Erythroblast (primary cell): ENCODE measurements around the gene SOX5.
"Not testable (repeated sequence)": the region's sequence is repeated elsewhere in the genome, so short reads cannot be mapped to it uniquely, and the experiment has no call there.

Experiments used
- DNase-seq, 2 experiments: peaks; one replicate each; lab custom pipeline; 2025; lab: John Stamatoyannopoulos, UW
- GATA1 ChIP-seq: IDR thresholded peaks from 2 replicates; pipeline ENCODE4 v1.6.1; 2011; ENCODE audit warnings: low read depth, mild to moderate bottlenecking, control low read depth, low read length, moderate library complexity
- POLR2A ChIP-seq: IDR thresholded peaks from 2 replicates; pipeline ENCODE4 v1.6.1; 2011; ENCODE audit warnings: mild to moderate bottlenecking, low read length

Gene SOX5

DNA sequence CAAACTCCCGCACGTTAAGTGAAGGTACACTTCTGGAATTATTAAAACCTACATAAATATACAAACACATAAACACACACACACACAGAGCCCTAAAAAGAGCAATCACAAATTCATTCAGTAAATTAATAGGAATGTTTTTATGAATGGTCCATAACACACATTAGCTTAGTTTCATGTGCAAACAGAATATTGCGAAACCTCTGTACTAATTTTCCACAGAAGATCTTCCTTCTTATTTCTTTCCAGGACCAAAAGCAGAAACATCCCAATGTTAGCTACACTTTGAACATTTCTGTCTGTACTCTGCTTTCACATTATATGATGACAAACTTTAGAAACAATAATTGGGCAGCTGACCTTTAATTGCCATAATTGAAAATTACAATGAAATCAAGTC, 101.6 kb downstream of the SOX5 start:
- TF ChIP-seq GATA1 (no peak), POLR2A (no peak)
- DNase-seq, result no peak

DNA sequence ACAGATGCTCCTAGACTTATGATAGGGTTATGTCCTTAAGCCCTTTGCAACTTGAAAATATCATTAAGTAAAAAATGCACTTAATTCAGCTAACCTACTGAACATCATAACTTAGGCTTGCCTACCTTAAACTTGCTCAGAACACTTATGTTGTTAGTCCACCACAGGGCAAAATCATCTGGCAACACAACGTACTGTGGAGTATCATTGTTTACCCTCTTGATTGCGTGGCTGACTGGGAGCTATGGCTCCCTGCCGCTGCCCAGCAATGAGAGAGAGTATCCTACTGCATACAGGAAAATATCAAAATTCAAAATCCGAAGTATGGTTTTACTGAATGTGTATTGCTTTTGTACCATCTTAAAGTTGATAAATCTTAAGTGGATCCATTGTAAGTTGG, 105.5 kb downstream of the SOX5 start:
- TF ChIP-seq GATA1, result no peak
- TF ChIP-seq POLR2A, result no peak
- no peak for DNase-seq

DNA sequence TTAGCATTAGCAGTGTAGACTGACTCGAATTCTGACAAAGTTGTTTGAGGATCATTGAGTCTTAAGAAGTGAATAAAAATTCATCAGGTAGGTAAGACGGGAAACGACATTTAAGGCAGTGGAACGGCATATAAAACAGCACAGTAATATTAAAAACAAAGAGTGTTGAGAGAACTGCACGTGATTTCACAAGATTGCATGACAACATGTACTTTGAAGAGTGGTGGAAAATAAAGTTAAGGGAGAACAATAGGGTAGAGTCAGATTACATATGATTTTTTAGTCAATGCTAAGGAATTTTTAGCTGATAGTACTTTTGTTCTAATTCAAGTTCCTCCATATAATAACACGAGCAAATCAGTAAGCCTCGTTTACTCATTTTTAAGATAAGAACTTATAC, 115.4 kb downstream of the SOX5 start:
- no peak for TF ChIP-seq GATA1
- no peak for TF ChIP-seq POLR2A
- DNase-seq, result no peak

DNA sequence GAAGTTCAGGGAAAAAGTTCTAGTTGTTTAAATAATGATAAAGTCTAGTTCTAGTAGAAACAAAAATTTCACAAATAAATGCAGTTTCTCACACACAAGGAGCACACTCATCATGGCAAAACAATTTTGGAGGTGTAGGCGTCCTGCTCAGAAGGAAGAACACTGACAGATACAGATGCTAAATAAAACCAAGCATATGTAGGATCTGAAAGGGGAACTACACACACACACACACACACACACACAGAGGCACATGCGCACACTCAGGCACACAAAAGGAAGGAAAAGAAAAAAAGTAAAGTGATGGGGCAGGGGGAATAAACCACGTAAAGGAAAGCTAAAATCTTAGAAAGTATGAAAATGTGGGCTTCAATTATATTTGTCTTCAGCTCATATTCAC, 117.7 kb downstream of the SOX5 start:
- TF ChIP-seq GATA1, result no peak
- no peak for TF ChIP-seq POLR2A
- DNase-seq, result no peak

DNA sequence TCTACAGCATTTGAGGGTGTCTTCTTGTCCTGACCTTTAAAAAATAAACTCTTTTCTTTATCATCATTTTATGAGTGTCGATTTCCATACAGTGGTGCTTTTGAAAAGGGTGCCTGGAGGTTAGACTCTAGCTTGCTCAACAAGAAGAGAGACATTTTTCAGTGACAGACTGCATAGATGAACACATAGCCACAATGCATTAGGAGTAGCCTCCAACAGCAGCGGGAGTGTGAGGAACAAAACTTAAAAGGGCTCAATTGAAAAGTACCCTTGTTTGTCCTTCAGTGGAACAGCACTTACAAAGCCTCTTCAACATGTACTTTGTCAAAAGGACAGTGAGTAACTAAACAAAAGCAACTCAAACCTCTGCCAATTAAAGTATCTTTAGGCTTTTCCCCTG, 119.3 kb downstream of the SOX5 start:
- no peak for DNase-seq
- no peak for TF ChIP-seq GATA1
- TF ChIP-seq POLR2A, result no peak

DNA sequence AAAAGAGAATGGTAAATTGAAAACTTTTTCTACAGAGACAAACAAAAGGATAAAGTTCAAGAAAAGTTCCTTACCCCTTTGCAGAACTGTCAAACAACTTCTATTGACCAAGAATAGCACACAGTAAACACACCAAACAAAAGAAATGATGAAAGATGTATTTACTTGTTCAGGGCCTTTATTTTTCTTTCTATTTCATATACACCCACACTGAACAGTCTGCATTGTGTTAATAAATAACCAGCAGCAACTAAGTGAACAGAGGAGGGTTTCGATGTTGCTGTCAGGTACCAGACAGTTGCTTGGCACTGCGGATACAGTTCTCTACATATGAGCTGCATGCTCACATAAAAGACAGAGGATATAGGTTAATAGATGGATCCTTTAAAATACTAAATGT, 122.1 kb downstream of the SOX5 start:
- DNase-seq, result no peak
- TF ChIP-seq POLR2A, result no peak

DNA sequence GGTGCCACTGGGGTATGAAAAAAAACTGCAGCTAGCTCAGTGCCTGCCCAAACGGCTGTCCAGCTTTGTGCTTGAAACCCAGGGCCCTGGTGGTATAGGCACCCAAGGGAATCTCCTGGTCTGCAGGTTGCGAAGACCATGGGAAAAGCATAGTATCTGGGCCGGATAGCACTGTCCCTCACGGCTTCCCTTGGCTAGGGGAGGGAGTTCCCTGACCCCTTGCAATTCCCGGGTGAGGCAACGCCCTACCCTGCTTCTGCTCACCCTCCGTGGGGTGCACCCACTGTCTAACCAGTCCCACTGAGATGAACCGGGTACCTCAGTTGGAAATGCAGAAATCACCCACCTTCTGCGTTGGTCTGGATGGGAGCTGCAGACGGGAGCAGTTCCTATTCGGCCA, 124.3 kb downstream of the SOX5 start:
- DNase-seq, result not testable (repeated sequence)

DNA sequence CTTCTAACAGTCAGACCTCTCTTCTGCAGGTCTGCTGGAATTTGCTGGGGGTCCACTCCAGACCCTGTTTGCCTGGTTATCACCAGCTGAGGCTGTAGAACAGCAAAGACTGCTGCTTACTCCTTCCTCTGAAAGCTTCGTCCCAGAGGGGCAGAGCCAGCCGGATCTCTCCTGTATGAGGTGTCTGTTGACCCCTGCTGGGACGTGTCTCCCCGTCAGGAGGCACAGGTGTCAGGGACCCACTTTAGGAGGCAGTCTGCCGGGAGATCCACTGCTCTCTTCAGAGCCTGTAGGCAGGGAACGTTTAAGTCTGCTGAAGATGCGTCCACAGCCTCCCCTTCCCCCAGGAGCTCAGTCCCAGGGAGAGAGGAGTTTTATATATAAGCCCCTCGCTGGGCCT, 125.1 kb downstream of the SOX5 start:
- DNase-seq, result no peak
- TF ChIP-seq GATA1 (no peak), POLR2A (no peak)

DNA sequence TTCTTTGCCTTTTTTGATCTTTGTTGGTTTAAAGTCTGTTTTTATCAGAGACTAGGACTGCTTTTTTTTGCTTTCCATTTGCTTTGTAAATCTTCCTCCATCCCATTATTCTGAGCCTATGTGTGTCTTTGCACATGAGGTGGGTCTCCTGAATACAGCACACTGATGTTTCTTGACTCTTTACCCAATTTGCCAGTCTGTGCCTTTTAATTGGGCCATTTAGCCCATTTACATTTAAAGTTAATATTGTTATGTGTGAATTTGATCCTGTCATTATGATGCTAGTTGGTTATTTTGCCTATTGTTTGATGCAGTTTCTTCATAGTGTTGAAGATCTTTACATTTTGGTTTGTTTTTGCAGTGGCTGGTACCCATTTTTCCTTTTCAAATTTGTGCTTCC, 126.6 kb downstream of the SOX5 start:
- not testable (repeated sequence) for DNase-seq

DNA sequence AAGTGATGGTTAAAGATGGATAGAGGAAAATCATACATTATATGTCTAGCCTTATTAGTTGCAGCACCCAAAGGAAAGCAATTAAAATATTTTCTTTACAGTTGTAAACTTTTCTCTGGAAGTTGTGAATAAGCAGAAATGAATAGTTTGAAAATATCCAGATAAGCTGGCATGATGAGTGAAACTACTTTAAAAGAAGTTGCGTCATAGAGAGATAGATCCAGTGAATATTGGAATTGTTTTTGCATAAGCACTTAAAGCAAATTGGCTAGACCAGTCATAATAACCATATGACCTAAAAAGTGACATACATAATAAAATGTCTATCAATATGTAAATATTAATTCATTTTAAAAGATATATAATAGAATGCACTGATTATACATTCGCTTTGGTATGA, 132.1 kb downstream of the SOX5 start:
- TF ChIP-seq POLR2A (no peak), GATA1 (no peak)
- no peak for DNase-seq

DNA sequence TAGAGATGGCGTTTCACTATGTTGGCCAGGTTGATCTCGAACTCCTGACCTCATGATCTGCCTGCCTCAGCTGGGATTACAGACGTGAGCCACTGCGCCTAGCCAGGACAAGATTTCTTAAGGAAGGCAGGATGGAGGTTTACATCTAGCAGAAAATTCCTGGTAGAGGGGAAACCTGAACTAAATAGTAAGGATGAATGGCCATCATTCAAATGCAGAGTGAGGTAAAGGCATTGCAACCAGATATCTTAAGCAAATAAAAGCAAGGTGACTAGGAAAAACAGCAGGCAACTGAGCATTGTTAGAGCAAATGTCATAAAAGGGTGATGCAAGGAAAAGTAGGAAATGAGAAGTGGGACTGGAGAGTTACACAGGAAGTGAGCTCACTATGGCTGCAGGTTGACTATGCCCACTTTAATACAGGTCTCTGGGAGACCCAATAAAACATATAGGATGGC, 133.0 kb downstream of the SOX5 start:
- TF ChIP-seq POLR2A (no peak), GATA1 (no peak)
- DNase-seq, result no peak

DNA sequence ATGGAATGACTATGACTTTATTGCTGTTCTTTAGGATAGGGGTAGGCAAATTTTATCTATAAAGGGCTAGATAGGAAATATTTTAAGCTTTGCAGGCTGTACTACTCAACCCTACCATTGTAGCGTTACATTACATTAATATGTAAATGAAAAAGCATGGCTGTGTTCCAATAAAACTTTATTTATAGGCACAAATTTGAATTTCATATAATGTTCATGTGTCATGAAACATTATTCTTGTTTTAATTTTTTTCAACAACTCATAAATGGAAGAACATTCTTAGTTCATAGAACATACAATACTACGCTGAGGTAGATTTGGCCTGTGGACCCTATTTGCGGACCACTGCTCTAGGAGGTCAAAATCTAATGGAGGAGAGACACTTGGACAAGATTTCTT, 133.7 kb downstream of the SOX5 start:
- no peak for DNase-seq

DNA sequence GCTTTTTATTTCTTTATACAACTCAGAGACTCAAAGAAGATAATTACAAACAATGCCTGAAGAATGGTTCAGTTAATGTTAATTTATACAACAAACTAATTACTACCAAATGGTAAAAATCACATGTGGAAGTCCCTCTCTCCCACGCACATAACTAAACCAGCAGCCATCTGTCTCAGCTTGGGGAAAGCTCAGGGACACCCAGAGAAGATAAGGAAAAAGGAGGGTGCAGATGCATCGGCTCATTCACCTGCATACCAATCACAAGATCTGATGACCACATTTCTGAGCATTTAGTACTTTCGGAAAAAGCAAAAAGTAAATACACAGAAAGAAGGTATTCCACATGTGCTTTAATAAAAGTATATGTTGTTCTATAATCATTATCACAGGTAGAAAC, 136.3 kb downstream of the SOX5 start:
- DNase-seq, result no peak
- TF ChIP-seq GATA1 (no peak), POLR2A (no peak)

More for the DNA sequence above, 133.7 kb downstream of the SOX5 start:
- no peak for TF ChIP-seq POLR2A
- no peak for TF ChIP-seq GATA1

DNA sequence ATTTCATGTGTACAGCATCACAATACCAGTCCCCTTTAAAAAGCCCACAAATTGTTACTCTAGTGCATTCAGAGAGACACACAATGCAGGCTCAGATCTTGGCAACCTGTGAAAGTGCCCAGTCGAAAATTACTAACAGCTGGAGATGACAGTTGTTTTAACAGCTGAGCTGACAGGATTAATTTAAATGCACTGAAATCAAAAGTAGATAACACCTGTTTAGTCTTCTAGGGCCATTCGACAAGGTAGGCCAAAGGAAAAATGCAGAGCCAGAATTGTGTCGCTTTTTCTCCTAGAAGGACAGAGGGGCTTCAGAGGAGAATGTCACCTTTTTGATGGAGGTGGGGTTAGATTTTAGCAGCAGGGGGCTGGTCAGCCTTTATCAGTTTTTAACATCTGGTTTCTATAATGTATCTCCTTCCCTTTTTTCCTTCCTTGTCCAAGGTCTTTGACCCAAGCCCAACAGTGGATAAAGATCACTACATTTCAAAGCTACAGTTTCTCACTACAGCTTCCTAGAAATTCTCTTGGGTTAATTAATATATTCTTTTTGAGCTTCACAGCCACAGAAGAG, 139.1 kb downstream of the SOX5 start:
- no peak for DNase-seq
- TF ChIP-seq GATA1 (no peak), POLR2A (no peak)

DNA sequence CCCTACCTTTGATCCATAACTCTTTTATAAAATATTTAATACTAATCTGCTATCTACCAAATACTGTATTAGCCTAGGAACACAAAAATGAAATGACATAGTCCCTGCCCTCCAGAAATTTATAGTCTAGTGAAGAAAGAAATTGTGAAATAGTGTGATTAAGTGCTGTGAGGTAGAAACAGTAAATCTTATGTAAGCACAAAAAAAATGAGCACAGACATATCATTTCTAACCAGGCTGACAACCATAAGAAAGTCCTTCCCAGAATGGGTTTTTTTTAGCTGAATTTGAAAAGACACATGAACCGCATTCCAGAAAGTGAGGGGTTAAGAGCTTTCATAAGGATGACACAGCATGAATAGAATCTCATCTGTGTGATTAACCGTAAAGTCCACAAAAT, 145.9 kb downstream of the SOX5 start:
- DNase-seq, result no peak
- no peak for TF ChIP-seq POLR2A
- no peak for TF ChIP-seq GATA1

DNA sequence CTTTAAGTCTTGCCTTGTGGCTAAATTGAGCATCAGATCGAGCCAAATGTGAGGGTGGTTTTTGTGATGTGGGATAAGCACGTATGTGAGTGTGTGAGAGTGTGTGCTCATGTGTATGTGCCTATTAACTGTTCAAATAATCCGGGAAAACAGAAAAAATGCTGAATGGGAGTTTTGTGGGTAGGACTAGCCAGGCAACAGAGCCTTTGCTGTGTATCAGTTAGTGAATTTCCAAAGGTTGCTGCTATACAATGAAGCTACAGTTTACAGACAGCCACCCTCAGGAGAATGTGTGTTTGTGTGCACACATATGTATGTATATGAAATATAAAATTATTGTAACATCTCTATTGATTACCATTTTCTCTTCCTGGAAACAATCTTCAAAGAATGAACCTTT, 154.0 kb downstream of the SOX5 start:
- TF ChIP-seq GATA1 (no peak), POLR2A (no peak)

More for the DNA sequence above, 154.0 kb downstream of the SOX5 start:
- DNase-seq, result no peak
